Renal cortical epithelial cell (primary cell): ENCODE measurements around the gene PSMB7. TPM values are rescaled to one million over a fixed set of nuclear protein-coding genes. Genes with fewer than 3 reads are reported as not detected.

ENCODE experiments used
- DNase-seq: peaks from one replicate; pipeline ENCODE4 v3.0.0-alpha.2; 2011; ENCODE audit warnings: low read depth
- total RNA-seq: library from RNA; depleted of rRNA; stranded (reverse); fragments of >200 nt; gene quantifications from 2 replicates; pipeline ENCODE4 v1.2.3, GENCODE V29; 2014

PSMB7 gene
- total RNA-seq, 1 donor from 2014 or later: 94.6 TPM

DNA sequence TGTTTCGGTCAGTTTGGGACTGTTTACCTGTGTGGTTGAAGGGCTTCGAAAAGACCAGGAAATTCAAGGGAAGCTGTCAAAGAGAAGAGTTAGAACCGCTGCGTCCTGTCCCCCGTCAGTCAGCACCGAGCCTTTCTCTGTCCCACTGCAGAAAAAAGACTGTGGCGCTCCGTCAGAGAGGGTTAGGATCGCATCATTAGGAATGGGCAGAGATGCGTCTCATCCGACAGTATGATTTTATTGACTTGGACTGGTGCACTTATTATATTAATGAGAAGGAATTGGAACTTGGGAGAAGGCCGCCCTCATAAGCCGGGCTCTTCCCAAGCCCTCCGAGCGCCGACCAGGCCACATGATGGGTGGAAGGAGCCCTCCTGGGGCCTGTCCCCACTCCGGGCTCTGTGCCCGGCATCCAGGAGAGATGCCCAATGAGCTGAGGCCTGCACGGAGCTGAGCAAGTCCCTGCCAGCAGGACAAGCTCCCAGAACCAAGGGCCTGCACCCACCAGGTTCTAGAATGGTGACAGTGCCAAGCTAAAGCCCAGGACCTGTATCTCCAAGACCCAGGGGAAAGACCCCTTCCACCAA, 85.9 kb downstream of the PSMB7 start:
- no peak for DNase-seq

DNA sequence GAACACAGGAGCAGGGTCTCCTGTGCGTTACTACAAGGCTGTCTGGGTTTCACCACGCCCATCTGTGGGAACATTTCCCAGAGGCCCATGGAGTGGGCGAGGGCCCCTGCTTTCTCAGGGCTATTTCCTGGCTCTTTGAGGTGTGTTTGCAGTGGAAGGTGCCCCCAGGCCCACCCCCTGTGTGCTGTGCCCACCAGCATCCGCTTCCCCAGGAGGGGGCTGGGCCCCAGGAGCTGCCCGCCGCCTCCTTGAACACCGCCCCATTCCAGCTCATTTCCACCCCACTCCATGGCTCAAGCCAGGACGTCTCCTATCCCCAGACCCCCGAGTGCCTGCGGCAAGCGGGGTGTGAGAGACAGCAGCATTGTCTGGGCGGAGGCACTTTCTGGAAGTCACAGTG, 87.0 kb downstream of the PSMB7 start:
- no peak for DNase-seq

DNA sequence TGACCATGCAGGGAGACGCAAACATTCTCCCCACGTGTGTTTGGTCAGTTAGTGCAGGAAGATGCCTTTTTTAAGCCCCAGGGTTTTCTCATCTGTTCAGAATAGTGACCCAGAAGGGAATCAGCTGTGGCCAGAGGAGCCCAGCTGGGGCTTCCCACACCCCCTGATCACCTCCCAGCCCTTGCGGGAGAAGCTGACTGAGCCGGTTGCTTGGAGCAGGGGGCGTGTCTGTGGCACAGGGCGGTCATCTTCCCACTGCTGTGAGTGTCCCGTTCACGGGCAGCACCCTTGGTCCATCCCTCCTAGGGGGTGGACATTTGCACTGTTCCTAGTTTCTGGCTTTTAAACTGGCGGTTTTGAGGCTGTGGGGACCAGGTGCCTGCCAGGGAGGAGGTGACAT, 87.8 kb downstream of the PSMB7 start:
- DNase-seq: no peak

DNA sequence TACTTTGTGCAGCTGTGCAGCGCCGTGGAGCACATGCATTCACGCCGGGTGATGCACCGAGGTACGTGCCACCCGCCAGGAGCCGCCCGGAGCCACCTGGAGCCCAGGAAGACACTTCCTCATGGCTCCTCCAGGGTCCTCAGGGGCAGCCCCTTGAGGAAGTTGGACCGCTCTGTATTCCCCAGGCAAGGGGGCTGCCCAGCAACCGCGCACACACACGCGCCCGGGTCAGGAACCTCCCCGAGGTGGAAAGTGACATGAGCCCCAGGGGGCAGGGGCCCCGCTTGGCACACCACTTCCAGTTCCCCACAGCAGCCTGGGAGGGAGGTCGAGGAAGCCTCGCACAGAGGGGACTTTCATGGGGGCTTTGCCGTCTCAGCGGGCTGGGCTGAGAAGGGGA, 88.9 kb downstream of the PSMB7 start:
- no peak for DNase-seq

DNA sequence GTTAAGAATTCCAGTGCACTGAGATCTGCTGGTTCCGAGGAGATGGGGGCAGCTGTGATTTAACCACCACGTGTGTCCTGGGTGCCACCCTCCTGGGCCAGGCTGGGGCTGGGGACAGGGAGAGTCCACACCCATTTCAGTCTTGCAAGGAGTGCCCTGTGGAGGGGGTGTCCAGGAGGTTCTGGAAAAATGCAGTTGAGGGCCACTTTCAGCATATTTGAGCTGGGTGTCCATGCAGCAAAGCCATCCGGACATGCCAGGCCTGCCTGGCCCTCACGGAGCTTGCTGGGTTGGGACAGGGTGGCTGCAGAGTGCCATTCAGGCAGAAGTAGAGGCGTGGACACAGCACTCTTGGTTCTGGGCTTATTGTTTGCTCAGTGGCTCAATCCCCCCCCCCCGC, 89.4 kb downstream of the PSMB7 start:
- DNase-seq: no peak

DNA sequence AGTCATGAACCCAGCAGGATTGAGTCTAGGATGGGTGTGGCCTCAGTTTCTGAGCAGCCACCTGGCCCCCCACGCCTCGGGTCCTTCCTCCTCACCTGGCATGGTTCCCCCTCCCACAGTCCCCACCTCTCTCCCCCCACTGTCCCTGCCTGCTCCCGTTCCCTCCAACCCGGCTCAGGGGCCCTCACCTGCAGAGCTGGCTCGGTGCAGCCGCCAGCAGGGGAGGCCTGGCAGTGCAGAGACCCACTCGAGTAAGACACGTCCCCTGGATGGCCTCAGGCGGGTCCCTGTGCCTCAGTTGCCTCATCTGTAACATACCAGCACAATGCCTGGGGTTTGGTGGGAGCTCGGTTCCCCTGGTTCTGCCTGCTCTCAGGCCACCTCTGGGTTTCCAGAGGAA, 91.3 kb downstream of the PSMB7 start:
- no peak for DNase-seq

DNA sequence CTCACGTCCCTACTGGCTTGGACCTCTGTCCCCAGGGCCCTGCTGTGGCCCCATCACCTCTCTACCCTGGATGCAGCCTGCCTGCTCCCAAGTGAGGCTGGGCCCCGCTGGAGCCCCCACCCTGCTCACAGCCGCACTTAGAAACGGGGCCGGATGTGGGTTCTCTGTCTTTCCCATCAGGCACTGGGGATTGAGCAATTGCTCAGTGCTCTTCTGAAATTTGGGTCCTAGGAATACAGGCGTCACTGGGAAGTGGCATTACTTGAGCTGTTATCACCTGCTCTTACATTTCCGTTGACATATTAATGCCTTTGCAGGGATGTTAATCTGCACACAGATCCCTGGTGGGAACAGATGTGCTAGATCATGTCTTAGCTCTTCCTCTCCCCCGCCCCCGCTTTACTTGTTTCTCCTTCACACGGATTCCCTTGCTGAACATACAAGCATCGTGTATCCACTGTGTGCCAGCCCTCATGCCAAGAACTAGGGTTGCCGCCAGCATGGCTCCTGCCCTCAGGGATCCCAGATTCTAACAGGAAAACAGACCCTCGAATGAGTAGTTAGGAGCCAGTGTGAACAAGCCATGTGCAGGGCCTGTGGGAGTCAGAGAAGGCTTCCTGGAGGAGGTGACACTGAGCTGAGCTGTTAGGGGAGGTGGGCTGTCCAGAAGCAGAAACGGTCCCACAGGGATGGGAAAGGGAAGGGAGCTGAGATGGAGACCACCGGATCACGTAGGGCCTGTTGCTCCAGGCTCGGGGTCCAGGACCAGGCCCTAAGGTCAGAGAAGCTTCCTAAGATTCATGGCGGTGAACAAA, 92.4 kb downstream of the PSMB7 start:
- DNase-seq: no peak

DNA sequence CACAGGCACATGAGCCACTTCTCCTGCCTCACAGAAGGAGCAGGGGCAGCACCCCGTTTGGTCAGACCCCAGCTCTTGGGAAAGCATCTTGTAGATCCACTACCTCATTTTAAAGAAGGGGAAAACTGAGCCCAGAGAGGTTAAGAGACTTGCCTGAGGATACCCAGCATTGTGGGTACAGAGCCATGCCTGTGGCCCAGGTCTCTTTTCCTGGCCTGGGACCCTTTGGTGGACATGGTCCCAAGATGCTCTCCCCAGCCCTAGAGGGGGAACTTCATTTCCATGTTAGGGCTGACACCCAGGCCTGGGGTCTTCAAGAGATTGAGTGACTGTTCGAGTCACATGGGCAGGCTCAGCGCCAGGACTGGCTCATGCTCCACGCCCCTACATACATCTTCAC, 93.3 kb downstream of the PSMB7 start:
- DNase-seq: no peak

DNA sequence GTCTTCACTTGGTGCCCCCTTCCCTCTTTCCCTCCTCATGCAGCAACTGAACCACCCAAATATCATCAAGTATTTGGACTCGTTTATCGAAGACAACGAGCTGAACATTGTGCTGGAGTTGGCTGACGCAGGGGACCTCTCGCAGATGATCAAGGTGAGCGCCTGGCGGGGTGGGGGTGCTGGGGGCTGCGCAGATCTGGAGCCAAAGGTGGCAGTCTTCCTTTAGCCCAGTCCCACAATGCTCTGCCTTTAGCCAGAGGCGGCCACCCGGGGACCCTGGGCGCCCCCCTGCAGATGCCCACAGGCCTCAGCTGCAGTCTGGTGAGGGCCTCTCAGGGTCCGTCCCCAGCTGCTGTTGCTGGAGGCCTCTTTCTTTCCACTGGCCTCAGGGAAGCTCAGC, 93.8 kb downstream of the PSMB7 start:
- no peak for DNase-seq

DNA sequence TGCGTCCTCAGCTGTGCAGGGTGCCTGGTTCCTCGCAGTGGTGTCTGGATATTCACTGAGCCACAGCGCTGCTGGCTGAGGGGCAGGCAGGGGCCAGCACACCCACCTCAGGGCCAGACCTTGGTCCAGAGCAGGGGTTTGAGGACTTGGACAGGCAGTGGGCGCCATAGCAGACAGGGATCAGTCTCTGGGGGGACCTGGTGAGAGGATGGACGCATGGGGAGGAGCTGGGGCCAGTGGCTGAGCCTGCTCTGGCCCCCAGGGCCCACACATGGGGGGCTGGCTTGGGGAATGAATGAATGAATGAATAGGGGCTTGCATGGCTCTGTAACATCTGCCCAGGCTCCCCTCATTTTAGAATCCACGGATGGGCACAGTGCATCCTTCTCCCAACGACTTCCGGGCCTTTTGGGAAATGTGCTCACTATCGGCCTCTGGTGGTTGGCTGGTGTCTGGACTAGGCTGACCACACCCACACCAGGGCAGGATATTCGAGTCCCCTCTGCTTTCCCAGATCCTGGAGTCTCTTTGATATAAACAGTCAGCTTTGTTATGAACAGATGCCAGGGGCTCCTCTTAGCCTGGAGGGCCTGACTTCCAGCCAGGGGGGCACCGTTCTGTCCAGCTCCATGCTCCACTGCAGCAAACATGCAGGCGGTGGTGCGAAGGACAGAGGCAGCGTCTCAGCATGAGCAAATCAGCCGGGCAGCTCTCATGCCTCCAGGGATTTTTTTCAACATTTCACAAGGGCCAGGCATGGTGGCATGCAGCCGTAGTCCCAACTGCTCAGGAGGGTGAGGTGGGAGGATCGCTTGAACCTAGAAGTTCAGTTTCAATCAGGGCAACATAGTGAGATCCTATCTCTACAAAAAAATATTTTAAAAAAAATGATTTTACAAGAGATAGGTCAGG, 94.9 kb downstream of the PSMB7 start:
- peak; percentile 46 for DNase-seq

DNA sequence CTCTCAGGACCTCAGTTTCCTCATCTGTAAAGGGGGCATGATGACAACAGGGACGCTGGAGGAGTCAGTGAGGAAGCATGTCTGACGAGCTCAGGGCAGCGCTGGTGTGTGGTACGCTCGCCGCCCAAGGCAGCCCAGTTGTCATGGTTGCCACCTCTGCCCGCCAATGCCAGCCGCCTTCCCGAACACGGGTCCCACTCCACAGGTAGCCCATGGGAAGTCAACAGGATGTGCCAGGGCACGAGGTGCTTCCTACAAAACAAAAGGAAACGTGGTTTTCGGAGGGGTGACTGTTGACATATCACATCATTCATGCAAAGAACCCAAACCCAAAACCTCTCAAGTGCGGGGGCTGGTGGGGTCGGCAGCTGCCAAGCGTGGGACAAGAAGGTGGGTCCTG, 99.4 kb downstream of the PSMB7 start:
- no peak for DNase-seq

DNA sequence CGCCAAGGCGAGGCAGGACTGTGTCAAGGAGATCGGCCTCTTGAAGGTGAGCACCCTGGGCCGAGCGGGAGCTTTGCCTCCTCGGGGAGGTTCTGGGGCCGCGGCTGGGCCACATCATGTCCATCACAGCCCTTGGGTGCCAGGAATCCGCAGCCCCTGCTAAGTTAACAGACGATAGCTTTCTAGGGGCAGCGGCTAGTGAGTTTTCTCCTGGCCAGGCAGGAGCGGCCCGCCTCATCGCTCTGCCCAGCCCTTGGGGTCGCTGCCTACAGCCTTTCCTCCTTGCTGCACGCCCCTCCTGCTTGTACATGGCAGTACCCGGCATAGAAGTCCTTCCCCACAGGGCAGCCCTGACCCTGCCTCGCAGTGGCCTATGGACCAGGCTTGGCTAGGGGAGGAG, 101.3 kb downstream of the PSMB7 start:
- DNase-seq: no peak

DNA sequence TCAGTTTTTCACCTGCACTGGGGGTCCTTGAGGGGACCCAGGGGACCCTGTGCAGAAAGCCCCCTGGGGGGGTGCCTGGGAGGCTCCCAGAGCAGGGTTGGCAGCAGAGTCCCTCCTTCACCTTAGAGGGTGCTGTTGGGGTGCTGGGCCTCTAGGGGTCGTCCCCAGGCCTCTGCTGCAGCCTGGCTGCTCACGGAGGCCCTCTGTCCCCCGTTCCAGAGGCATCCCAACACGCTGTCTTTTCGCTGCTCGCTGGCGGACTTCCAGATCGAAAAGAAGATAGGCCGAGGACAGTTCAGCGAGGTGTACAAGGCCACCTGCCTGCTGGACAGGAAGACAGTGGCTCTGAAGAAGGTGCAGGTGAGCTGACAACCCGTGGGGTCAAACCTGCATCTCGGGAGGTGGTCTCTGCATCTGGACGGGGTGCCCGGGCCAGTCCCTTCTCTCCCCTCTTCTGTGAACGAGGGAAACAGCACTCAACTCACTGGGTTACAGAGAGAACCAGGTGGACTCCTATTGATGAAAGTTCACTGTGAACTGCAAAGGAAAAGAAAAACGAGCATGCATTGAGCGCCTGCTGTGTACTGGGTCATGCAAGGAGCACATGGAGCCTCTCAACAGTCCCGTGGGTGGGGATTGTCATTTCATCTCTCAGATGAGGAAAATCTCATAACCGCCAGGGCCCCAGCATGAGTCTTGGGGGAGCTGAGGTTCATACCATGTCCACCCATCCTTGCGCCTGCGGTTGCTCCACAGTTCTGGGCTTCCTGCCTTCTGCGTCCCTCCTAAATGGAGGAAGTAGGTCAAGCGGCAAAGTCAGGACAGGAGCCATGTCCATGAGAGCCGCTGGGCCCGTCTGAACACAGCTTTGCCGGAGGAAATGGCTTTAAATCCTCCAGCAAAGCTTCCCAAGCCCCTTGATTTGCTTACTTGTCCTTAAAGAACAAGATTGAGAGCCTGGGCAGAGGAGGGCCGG, 102.7 kb downstream of the PSMB7 start:
- no peak for DNase-seq

DNA sequence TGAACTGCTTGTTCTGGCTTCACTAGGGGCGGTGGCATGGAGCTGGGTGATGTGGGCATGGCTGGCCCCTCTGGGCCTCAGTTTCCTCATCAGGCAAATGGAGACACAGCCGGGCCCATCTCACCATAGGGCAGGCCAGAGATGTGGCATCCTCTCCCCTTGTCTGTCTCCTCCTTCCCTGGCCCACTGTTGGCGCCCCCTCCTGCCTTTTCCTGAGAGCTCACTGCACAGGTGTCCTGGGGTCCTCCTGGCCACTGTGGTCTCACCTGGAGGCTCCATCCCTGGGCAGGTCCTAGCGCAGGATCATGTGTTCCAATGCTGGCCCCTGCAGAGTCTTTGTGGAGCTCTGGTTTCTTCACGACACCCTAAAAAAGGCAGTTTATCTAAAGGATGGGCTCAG, 104.0 kb downstream of the PSMB7 start:
- DNase-seq: no peak

DNA sequence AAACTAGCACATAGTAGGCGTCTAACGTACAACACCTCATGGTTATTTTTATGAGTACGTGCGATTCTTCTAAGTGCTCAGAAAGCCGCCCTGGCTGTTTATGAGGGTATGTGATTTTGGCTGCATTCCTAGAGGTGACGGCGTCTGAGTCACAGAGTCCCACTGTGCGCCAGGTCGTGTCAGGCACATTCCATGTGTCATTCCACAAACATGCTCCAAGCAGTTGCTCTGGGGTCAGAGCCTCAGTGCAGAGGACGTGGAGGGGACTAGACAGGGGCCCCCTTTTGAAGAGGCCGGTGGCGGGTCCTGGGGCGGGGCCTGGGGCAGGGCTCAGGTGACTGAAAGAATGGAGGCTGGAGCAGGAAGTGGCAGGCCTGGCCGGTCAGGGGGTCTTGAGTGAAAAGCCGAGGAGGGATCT, 105.6 kb downstream of the PSMB7 start:
- peak; percentile 96 for DNase-seq

DNA sequence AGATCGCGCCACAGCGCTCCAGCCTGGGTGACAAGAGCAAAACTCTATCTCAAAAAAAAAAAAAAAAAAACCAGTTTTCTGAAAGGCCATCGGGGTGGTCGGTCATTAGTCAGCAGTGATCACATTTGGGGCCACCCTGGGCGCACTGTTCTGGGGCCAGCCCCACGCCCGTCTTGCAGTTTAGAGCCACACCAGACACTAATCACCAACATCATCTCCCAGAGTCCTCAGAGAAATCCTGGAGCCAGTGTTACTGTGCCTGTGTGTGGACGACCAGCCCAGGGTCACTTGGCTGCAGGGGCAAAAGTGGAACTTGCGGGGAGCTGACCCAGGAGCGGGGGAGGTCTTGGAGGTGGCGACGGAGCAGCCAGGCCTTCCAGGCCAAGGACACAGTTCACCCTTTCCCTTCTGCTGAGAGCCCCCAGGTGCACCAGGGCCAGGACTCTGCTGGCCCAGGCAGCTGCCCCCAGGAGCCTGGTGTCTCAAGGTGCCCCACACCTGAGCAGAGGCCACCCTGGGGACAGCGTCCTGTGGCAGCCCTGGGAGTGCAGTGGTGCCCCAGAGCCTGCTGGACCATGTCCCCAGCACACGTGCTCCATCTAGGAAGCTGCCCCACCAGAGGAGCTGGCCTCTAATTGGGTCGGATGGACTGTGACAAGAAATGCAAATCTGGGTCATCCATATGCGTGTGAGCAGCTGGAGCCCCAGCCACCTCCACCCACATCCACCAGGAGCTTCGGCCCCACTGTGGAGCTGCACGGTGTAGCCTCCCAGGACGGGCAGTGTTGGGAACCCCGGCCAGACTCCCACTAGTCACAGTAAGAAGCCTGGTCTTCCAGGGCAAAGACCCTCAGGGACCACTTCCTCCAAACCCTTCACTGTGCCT, 106.4 kb downstream of the PSMB7 start:
- no peak for DNase-seq

DNA sequence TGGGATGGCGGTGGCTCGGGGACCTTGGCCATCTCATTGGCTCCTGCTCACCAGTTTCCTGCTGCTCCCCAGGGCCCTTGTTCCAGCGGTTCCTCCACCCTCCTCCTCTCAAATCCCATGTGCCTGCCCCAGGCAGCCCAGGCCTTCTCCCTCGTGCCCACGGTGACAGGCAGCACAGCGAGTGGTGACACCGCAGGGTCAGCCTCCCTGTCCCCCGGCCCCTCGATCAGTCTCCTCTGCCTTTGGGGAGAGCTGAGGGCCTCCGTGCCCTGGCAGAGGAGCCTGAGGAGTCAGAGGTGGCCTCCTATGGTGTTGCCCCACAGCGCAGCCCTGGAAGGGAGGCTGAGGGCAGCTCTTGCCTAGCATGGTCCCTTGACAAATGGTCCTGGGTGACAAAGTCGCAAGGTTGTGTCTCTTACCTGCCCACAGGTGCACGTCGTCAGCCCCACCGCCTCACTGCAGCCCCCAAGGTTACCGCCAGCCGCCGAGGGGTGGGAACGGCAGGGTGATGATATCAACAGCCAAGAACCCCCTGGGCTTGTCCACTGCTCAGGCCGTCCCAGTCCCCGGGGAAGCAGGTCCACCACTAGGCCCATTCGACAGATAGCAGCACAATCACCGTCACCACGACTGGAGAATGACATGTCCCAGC, 107.7 kb downstream of the PSMB7 start:
- no peak for DNase-seq

DNA sequence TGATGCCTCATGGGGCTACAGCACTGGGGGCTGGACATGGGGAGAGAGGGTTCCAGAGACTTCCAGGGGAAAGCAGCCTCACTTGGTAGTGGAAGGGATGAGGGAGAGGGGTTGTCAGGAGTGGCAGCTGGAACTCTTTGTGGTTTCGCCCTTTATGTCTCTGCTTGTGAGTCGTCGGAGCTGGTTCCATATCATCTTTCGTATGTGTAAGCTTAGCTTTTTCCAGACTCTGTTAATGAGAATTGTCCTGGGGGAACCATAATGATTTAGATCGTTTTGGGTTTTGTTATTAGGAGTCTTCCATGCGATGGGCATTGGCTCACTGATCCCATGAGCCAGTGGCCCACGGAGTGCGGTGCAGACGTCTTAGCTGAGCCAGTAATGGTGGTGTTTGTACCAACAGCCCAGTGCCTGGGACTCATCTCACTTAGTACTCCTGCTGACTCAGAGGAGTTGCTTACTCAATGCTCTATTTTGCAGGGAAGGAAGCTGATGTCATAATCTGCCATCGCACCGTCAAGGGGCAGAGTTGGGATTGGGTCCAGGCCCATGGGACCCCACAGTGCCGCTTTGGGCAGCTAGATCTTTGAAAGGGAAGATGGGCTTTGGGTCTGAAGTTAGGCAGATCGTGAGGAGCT, 109.0 kb downstream of the PSMB7 start:
- DNase-seq: peak; percentile 86

DNA sequence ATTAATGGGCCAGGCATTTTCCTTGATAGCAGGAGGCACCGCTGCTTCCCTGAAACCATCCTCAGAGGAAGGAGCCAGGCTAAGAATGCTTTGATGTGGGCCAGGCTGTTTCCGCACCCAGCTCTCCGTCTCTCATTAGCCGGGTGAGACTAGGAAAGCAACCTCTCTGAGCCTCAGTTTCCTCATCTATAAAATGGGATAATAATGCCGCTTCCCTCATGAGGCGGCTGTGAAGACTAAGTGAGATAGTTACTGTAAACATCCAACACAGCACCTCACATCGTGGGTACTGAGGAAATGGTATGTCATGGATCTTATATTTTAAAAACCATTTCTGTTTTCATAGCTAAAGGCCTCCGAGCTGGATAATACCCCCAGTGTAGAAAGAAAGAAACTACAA, 111.0 kb downstream of the PSMB7 start:
- no peak for DNase-seq
